Aorta (tissue), 5 donors: ENCODE data around the gene MET. TPM values are rescaled to one million over a fixed set of nuclear protein-coding genes. Genes with fewer than 3 reads are reported as not detected.

Experiments
- ATAC-seq: fragments of 200-7000 bp; cut with Tn5 transposase; one replicate; pipeline ENCODE4 v1.9.1; 2022; ENCODE audit warnings: moderate library complexity; ENCODE audit not compliant: low FRiP score
- DNase-seq, 2 donors: peaks; one replicate each; pipeline ENCODE4 v3.0.0-alpha.2; 2020
- H3K27ac ChIP-seq, 2 donors: one replicate each; pipeline ENCODE4 v1.5.1; 2013; ENCODE audit warnings: low read length in 2 of 2, mild to moderate bottlenecking in 2 of 2, moderate library complexity in 2 of 2, control low read depth in 1 of 2, inconsistent platforms in 1 of 2, low read depth in 1 of 2
- H3K27me3 ChIP-seq, 2 donors: one replicate each; pipeline ENCODE4 v1.6.1; 2013; ENCODE audit warnings: control low read depth in 1 of 2, low read length in 1 of 2, mild to moderate bottlenecking in 1 of 2, moderate library complexity in 1 of 2; ENCODE audit not compliant: insufficient read depth in 2 of 2, control insufficient read depth in 1 of 2
- H3K36me3 ChIP-seq, 2 donors: one replicate each; pipeline ENCODE4 v1.6.1; 2013; ENCODE audit warnings: control low read depth in 1 of 2, low read length in 1 of 2, mild to moderate bottlenecking in 1 of 2; ENCODE audit not compliant: insufficient read depth in 2 of 2, control insufficient read depth in 1 of 2
- H3K4me1 ChIP-seq, 2 donors: one replicate each; pipeline ENCODE4 v1.6.1; 2013; ENCODE audit warnings: low read length in 2 of 2, control low read depth in 1 of 2, mild to moderate bottlenecking in 1 of 2, moderate library complexity in 1 of 2; ENCODE audit not compliant: insufficient read depth in 2 of 2, control insufficient read depth in 1 of 2
- H3K4me3 ChIP-seq, 2 donors: one replicate each; pipeline ENCODE4 v1.5.1; 2013; ENCODE audit warnings: low read length in 2 of 2, control low read depth in 1 of 2, mild to moderate bottlenecking in 1 of 2
- H3K9me3 ChIP-seq: one replicate; pipeline ENCODE4 v1.6.1; 2013; ENCODE audit warnings: mild to moderate bottlenecking, low read length; ENCODE audit not compliant: control insufficient read depth
- WGBS, 2 donors: extraction: QIAGEN DNeasy Blood & Tissue Kit; methylation state at CpG; one replicate each; pipeline ENCODE4 v1.1.7; 2013; 5-methylcytosine and 5-hydroxymethylcytosine counted together
- intact Hi-C, 2 donors: fragments of 100-400 bp; cut with DNase I; formaldehyde crosslinking; loops; one replicate each; pipeline versions ENCODE4 v1.14.2 to v1.15.0; 2022
- polyA plus RNA-seq, 2 donors: library from polyadenylated mRNA; stranded (reverse); fragments of 200-250 nt; gene quantifications; one replicate each; pipeline ENCODE4 v1.2.3, GENCODE V29; 2013
- total RNA-seq, 2 donors: library from RNA; stranded (reverse); fragmentation: NEBNext Ultra II Directional; extraction: Animal tissue kit (Norgen Biotek cat#: 25700); gene quantifications; one replicate each; pipeline ENCODE4 v1.2.1, GENCODE V29; 2021
- donor health status: healthy with polysubstance abuse.
- donor health status: Bipolar disorder and iron deficiency.
- donor health status: DM: no; HTN: no; CAD: no.
- donor health status: DM: no; HTN: no; CAD: no.
- donor health status: DM: yes; HTN: yes; CAD: no.

MET gene
- total and polyA plus RNA-seq, 4 donors = 0.79 to 24.6 (median 9.3) TPM

DNA sequence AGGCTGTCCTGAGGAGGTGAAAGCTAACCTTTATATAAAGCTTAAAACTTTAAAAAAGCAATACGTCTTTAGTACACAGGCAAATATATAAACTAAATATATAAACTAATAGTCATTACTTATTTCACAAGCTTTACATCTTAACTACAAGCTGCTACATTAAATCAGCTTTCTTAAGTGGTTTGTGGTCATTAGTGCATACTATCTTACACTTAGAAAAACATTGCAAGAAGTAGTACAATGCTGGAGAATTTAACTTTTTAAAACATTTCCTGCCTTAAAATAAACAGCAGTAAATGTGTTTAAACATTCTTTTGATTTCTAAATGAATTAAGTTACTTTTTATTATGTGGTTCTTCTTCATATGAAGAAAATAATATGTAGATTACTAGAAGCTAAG, 36.3 kb downstream of the MET start:
- Histone ChIP-seq H3K36me3 (no peaks in the 10 kb centered on the region), H3K4me1 (no peaks in the 10 kb centered on the region), H3K9me3 (no peaks in the 10 kb centered on the region), H3K27ac (no peak overlapping the region), H3K4me3 (no peak overlapping the region), H3K27me3 (no peaks in the 10 kb centered on the region)
- 88% methylated on average over 1 of the region's 1 CpG for WGBS, 2 donors
- intact Hi-C loops = no loop called here
- DNase-seq (no peak), ATAC-seq (no peak)

DNA sequence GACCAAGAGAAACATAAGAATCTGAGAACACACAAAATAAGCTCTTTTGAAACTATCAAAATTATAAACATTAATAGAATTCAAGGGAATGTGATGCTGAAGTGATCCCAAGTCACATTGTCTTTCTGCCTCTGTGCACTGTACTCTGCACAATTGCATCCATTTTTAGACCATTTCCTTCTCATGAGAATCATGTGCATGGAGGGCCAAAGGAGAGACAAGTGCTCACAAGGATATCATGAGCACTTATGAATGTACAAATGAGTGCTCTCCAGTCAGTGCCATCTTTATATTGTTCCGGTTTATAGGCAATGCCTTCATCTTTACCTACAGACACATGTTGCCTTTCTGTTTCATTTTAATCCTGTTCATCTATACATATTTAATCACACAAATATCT, 36.9 kb downstream of the MET start:
- H3K27me3 ChIP-seq = no peaks in the 10 kb centered on the region
- intact Hi-C loops = no loop called here
- no peak overlapping the region for H3K27ac ChIP-seq
- H3K4me3 ChIP-seq = no peak overlapping the region
- 98 to 100% methylated on average over 1 of the region's 1 CpG for WGBS, 2 donors
- DNase-seq = no peak
- no peaks in the 10 kb centered on the region for H3K4me1 ChIP-seq
- H3K36me3 ChIP-seq = no peaks in the 10 kb centered on the region
- no peak for ATAC-seq
- peaks cover 2% of the 10 kb centered on the region for H3K9me3 ChIP-seq

DNA sequence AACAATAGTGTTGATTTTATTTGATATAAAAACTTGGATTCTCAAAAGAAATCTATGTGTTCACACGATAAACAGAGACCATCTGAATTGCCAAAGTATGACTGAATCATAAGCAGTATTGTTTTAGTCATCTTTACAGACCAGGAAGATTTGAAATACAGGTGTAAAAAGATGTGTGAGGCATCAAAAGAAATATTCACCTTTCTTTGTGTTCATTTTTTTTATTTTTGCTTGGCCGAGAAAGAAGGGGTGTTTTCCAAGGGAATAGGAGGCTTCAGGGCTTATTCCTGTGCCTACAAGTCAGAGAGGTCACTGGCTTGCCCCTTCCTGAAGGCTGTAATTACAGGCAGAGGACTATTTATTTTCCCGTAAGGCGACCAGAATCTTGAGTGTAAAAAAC, 37.3 kb downstream of the MET start:
- no peak for DNase-seq
- Histone ChIP-seq H3K4me3 (no peak overlapping the region), H3K4me1 (no peaks in the 10 kb centered on the region), H3K9me3 (peaks cover 2% of the 10 kb centered on the region), H3K27ac (no peak overlapping the region), H3K36me3 (no peaks in the 10 kb centered on the region), H3K27me3 (no peaks in the 10 kb centered on the region)
- intact Hi-C loops = no loop called here
- WGBS, 2 donors = 79 to 90% methylated on average over 4 of the region's 4 CpGs
- ATAC-seq = no peak

DNA sequence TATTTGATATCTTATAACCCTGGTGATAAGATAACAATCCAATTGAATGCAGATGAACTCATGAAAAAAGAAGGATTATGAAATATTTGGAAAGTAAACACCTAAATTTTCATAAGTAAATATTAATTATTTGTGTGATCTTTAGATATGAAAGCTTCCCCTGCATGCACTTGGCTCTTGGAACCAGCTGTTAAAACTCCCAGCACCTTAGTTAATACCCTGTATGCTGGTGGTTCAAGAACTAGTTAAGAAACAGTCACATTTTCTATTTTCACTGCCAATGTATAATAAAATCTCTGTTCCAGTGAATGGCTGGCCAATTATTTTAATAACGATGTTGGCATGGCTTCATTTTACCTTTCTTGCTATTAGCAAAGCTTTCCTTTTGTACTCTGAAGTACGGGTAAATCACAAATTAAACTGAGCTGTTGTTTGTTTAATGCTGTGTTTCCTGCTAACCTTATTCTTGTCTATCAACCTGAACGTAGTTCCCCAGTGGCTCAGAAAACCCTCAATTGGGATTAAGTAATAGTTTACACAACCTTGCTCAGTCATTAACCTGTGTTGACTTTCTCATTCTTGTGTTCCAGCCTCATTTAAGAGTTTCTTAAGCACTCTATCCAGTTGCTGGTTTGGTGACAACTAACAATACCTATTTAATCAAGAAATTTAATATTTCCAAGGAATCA, 38.9 kb downstream of the MET start:
- H3K36me3 ChIP-seq = no peaks in the 10 kb centered on the region
- no peak overlapping the region for H3K4me3 ChIP-seq
- DNase-seq (no peak), ATAC-seq (no peak)
- H3K9me3 ChIP-seq = peaks cover 2% of the 10 kb centered on the region
- WGBS, 2 donors = 57 to 59% methylated on average over 3 of the region's 3 CpGs
- intact Hi-C loops = no loop called here
- H3K4me1 ChIP-seq = no peaks in the 10 kb centered on the region
- H3K27ac ChIP-seq = no peak overlapping the region
- H3K27me3 ChIP-seq = no peaks in the 10 kb centered on the region

- DNase-seq = no peak
- intact Hi-C loops = no loop called here
- H3K4me3 ChIP-seq = no peak overlapping the region
- no peaks in the 10 kb centered on the region for H3K4me1 ChIP-seq
- no peak for ATAC-seq
- H3K27me3 ChIP-seq = no peaks in the 10 kb centered on the region
- H3K36me3 ChIP-seq = no peaks in the 10 kb centered on the region
- WGBS, 2 donors = 79 to 84% methylated on average over 4 of the region's 4 CpGs
- no peak overlapping the region for H3K27ac ChIP-seq
- peaks cover 2% of the 10 kb centered on the region for H3K9me3 ChIP-seq
Measured at GRCh38 chr7:116711790-116712189, 39.8 kb downstream of the MET start.

DNA sequence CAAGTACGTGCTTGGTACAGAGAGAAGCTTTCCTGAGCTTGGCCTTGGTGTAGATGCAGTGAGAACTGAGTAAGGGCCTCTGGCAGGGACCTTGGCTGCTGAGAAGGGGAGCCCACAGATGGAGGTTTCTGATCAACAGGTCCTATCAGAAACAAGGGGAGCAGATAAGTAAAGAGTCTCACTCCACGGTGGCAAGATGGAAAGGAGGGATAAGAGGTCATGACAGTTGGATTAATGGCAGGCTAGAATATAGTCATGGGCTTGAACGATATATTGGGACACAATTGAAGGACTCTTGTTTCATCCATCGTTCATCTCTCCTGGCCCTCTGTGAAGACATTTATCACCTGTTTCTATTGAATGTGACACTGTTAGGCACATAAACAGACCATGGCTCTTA, 41.5 kb downstream of the MET start:
- intact Hi-C loops = no loop called here
- H3K36me3 ChIP-seq = no peaks in the 10 kb centered on the region
- DNase-seq = no peak
- ATAC-seq = no peak
- H3K27me3 ChIP-seq = no peaks in the 10 kb centered on the region
- 68 to 71% methylated on average over 4 of the region's 4 CpGs for WGBS, 2 donors
- H3K4me1 ChIP-seq = no peaks in the 10 kb centered on the region
- no peak overlapping the region for H3K4me3 ChIP-seq
- no peak overlapping the region for H3K27ac ChIP-seq
- peaks cover 2% of the 10 kb centered on the region for H3K9me3 ChIP-seq

GRCh38 chr7:116713918-116714317, 41.9 kb downstream of the MET start:
- Histone ChIP-seq H3K36me3 (no peaks in the 10 kb centered on the region), H3K27ac (no peak overlapping the region), H3K4me1 (no peaks in the 10 kb centered on the region), H3K27me3 (no peaks in the 10 kb centered on the region), H3K4me3 (no peak overlapping the region), H3K9me3 (peaks cover 2% of the 10 kb centered on the region)
- no peak for ATAC-seq
- no peak for DNase-seq
- intact Hi-C loops = no loop called here

DNA sequence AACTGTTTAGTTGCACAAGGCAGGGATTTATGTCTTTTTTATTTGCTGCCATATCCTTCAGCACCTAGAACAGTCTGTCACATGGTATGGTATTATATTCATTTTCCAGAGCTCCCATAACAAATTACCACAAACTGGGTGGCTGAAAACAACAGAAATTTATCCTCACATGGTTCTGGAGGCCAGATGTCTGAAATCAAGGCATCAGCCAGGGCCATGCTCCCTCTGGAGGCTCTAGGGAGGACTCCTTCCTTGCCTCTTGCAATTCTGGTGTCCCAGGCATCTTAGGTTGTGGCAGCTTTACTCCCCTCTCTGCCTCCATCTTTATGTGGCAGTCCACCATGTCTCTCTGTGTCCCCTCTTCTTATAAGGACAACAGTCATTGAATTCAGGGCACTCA, 43.1 kb downstream of the MET start:
- Histone ChIP-seq H3K4me1 (no peaks in the 10 kb centered on the region), H3K9me3 (peaks cover 2% of the 10 kb centered on the region), H3K36me3 (no peaks in the 10 kb centered on the region), H3K27ac (no peak overlapping the region), H3K4me3 (no peak overlapping the region), H3K27me3 (no peaks in the 10 kb centered on the region)
- DNase-seq (no peak), ATAC-seq (no peak)
- intact Hi-C loops = no loop called here

DNA sequence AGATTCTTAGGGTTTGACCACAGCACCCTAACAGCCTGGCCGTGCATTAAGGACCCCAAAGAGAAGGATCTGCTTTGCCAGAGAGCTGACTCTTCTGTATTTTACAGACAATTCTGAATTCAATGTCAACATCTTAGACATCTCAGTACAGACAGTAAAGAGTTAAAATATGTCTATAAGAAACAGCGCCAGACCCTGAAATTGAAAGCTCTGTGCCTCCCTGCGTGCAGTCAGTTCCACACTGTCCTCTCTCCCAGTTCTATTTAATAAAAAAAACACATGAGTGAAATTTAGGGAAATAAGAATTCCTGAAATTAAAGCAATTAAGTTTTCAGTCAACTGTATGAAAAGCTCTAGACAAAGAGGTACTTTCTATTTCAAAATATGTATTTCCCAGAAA, 45.1 kb downstream of the MET start:
- WGBS, 2 donors = 27 to 28% methylated on average over 3 of the region's 3 CpGs
- Histone ChIP-seq H3K4me1 (no peaks in the 10 kb centered on the region), H3K9me3 (peaks cover 2% of the 10 kb centered on the region)

More for the DNA sequence above, 45.1 kb downstream of the MET start:
- H3K4me3 ChIP-seq = no peak overlapping the region
- no peak overlapping the region for H3K27ac ChIP-seq
- intact Hi-C loops = no loop called here
- no peak for DNase-seq
- no peak for ATAC-seq
- no peaks in the 10 kb centered on the region for H3K36me3 ChIP-seq
- H3K27me3 ChIP-seq = no peaks in the 10 kb centered on the region
